ENCODE results near the gene UFC1.

The UFC1 gene

DNA sequence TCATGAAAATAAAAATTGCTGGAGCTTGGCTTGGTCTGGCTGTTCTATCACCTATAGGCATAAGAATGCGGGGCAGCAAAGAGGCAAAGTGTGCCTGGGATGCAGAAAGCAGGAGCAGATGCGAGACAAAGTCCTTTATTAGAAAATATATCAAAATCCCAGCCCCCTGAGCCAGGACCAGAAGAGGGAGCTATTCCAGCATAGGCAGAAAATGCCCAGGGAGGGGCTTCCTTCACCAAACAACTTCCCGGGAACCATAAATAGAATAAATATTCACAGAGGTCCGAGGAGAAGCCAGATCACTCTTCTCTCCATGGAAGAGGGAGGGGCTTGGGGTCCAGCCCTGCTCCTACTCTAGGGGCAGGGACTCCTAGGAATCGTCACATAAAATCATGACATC is 17.4 kb downstream of the UFC1 start:
- no peak overlapping the region for H3K4me3 ChIP-seq (replicated peaks; ENCODE audit: low read depth, low read length)
- TF ChIP-seq, protein P1, sequence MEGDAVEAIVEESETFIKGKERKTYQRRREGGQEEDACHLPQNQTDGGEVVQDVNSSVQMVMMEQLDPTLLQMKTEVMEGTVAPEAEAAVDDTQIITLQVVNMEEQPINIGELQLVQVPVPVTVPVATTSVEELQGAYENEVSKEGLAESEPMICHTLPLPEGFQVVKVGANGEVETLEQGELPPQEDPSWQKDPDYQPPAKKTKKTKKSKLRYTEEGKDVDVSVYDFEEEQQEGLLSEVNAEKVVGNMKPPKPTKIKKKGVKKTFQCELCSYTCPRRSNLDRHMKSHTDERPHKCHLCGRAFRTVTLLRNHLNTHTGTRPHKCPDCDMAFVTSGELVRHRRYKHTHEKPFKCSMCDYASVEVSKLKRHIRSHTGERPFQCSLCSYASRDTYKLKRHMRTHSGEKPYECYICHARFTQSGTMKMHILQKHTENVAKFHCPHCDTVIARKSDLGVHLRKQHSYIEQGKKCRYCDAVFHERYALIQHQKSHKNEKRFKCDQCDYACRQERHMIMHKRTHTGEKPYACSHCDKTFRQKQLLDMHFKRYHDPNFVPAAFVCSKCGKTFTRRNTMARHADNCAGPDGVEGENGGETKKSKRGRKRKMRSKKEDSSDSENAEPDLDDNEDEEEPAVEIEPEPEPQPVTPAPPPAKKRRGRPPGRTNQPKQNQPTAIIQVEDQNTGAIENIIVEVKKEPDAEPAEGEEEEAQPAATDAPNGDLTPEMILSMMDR (IDR thresholded peaks at IDR 0.05; ENCODE audit: low read length, missing control alignments), result peak; percentile 30

DNA sequence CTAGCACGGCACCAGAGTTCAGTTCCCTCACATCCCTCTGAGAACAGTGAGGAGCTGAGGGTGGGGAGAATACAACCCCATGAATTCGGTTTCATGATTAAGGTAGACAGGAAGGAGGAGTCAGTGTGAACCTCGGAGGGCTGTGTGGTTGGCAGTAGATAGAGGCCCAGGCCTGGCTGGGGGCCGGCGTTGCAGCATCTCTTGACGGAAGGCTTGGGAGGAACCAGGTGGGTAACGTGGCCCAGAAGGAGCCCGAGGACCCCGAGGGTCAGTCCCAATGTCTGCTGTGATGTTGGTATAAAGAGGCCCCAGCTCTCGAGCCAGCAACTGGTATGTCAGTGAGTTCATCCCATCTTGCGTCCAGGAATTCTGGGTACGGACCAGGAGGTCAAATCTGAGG is 17.9 kb downstream of the UFC1 start:
- TF ChIP-seq, protein P1 (IDR thresholded peaks at IDR 0.05; ENCODE audit: low read length, missing control alignments), result no peak
- no peak overlapping the region for H3K4me3 ChIP-seq (replicated peaks; ENCODE audit: low read depth, low read length)
- DNase-seq (ENCODE audit: low read depth), result no peak

More for the DNA sequence above, 17.4 kb downstream of the UFC1 start:
- no peak for DNase-seq (ENCODE audit: low read depth)

DNA sequence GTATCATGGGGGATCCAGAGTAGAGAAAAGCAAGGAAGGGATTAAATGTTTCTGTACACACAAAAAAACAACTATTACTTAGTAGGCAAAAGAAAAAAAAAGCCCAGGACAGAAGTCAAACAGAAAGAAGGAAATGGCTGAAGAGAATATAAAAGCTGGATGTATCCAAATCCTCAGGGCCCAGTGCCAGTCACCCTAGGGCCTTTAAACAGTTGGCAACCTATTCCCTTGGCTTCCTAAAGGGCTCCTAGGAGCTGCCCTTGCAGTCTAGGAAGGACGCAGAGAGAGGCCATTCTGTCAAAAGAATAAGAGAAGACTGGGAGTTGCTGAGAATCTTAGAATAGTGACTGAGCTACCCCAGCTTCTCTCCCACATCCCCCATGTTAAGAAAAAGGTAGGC is 18.6 kb downstream of the UFC1 start:
- no peak overlapping the region for H3K4me3 ChIP-seq (replicated peaks; ENCODE audit: low read depth, low read length)
- no peak for DNase-seq (ENCODE audit: low read depth)
- TF ChIP-seq, protein P1 (IDR thresholded peaks at IDR 0.05; ENCODE audit: low read length, missing control alignments), result no peak

DNA sequence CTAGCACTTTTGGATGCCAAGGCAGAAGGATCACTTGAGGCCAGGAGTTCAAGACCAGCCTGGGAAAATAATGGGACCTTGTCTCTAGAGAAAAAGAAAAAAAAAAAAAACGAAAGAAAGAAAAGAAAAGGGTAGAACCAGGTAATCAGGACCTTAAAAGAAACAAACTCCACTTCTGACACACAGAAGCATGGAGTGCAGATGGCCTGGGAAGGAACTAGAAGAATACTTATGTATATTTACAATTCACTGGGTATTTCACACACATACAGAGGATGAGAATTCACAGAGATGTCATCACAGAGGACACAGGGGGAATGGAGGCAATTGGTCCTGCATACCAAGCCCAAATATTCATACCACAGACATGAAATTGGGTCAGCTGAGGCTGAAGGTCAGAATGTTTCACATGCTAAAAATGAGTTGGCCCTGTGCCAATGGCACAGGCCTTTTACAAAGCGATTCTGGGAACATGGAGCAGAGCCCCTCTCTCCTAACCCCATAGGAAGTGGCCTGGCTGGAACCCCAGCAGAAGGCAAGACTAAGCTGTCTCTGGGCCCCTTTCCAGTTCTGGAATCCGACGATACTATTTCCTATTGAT is 19.1 kb downstream of the UFC1 start:
- DNase-seq (ENCODE audit: low read depth), result peak; percentile 86
- TF ChIP-seq, protein P1 (IDR thresholded peaks at IDR 0.05; ENCODE audit: low read length, missing control alignments), result no peak

DNA sequence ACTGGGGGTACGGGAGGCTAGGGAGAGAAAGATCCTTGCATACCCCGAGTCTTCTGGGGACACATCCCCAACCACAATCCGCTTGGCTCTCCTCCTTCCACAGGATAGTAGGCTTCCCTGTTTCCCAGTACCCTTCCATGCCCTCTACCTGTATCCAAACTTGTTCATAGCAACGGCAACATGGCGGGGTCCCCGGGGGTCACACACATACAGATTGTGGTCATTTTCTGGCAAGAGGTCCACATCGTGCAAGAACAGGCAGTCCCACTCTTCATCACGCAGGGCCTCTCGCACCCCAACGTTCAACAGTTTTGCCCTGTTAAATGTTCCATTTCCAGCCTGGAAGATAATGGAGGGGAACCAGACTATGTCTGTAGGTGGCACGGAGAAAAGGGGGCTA is 19.9 kb downstream of the UFC1 start:
- DNase-seq (ENCODE audit: low read depth), result no peak
- no peak overlapping the region for H3K4me3 ChIP-seq (replicated peaks; ENCODE audit: low read depth, low read length)
- TF ChIP-seq, protein P1 (IDR thresholded peaks at IDR 0.05; ENCODE audit: low read length, missing control alignments), result no peak

More for the DNA sequence above, 19.1 kb downstream of the UFC1 start:
- H3K4me3 ChIP-seq (replicated peaks; ENCODE audit: low read depth, low read length), result no peak overlapping the region

DNA sequence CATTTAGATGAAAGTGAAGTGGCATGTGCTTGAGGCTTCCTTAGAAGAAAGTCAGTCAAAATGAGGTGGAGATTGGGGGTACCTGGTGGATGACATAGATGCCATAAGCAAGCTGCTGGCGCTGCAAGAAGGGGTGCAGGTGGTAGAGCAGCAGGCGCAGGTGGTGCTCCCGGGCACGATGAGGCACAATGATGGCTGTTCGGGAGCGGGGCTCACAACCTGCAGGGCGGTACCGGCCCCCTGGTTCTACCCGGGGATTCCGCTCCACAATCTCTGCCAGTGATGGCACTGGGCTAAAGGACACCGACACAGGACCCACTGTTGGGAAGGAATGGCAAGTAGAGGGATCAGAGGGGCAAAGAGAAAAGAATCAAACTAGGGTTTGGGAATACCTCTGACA is 21.1 kb downstream of the UFC1 start:
- TF ChIP-seq, protein P1 (IDR thresholded peaks at IDR 0.05; ENCODE audit: low read length, missing control alignments), result no peak
- DNase-seq (ENCODE audit: low read depth), result no peak
- no peak overlapping the region for H3K4me3 ChIP-seq (replicated peaks; ENCODE audit: low read depth, low read length)

DNA sequence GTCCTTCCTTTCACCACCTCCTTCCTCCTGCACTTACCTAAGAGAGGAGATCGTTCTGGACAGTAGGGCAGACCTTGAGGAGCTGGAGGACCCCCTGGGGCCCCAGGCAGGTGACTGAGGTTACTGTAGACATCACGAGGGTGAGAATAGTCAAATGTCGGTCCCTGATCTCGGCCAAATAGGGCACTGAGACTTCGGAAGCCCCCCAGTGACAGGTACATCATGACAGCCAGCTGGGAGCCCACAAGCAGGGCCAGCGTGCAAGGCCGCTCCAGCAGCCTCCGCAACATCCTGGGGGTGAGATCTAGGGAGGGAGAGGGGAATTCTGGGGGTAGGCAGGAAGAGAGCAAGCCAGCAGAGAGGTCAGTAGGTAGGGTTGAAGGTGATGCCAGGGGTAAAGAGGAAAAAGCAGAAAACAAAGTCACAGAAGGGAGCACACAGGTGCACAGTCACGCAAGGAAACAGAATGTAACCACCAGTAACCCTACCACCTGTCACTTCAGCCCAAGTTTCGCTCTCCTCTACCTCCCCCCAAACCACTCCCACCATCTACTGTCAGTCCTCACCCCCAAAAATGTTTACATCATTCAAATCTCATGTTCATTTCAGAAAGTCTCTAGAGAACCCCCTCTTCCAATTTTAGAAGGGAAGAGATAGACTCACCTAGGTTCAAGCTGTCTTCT is 22.1 kb downstream of the UFC1 start:
- H3K4me3 ChIP-seq (replicated peaks; ENCODE audit: low read depth, low read length), result peak overlapping the region; percentile 98
- TF ChIP-seq, protein P1 (IDR thresholded peaks at IDR 0.05; ENCODE audit: low read length, missing control alignments), result no peak
- no peak for DNase-seq (ENCODE audit: low read depth)

Measured in fibroblast of pulmonary artery (primary cell).